Vagina (tissue), 2 donors: ENCODE measurements around the gene ZNF408. TPM values are rescaled to one million over a fixed set of nuclear protein-coding genes. Genes with fewer than 3 reads are reported as not detected.
A peak's percentile ranks its signal among the peaks of the same experiment; 100 is the strongest.

Source experiments
- DNase-seq, 2 donors: peaks; one replicate each; pipeline ENCODE4 v3.0.0-alpha.2; 2017; ENCODE audit errors: extremely low spot score in 2 of 2
- H3K27ac ChIP-seq: fragments of 200-600 bp; sonication (generic); one replicate; pipeline ENCODE4 v1.5.1; 2019
- H3K27me3 ChIP-seq: fragments of 200-600 bp; sonication (generic); one replicate; pipeline ENCODE4 v1.5.1; 2019
- H3K36me3 ChIP-seq, 2 donors: fragments of 200-600 bp; sonication (generic); one replicate each; pipeline ENCODE4 v1.5.1; 2017 to 2019
- H3K4me1 ChIP-seq: fragments of 200-600 bp; sonication (generic); one replicate; pipeline ENCODE4 v1.5.1; 2019
- H3K4me3 ChIP-seq, 2 donors: fragments of 200-600 bp; sonication (generic); 1 replicate in 1 of 2; 2 replicates in 1 of 2; pipeline ENCODE4 v1.5.1; 2016 to 2019
- H3K9me3 ChIP-seq: fragments of 200-600 bp; sonication (generic); one replicate; pipeline ENCODE4 v1.5.1; 2019
- CTCF ChIP-seq, 3 experiments: fragments of 450-650 bp in 2 of 3; fragments of 200-600 bp in 1 of 3; sonication (generic) in 1 of 3; IDR thresholded peaks; one replicate each; pipeline ENCODE4 v1.5.1; 2017 to 2019; ENCODE audit warnings: antibody characterized with exemption in 3 of 3, mild to moderate bottlenecking in 2 of 3, moderate library complexity in 2 of 3
- POLR2A ChIP-seq, 2 donors: fragments of 450-650 bp; IDR thresholded peaks; one replicate each; pipeline ENCODE4 v1.6.1; 2017; ENCODE audit warnings: antibody characterized with exemption in 2 of 2, mild to moderate bottlenecking in 2 of 2, moderate library complexity in 2 of 2
- POLR2AphosphoS5 ChIP-seq, 2 donors: sonication (generic); formaldehyde crosslinking; IDR thresholded peaks; one replicate each; pipeline ENCODE4 v1.9.0; 2017; ENCODE audit warnings: antibody characterized with exemption in 2 of 2, mild to moderate bottlenecking in 2 of 2, low read depth in 1 of 2; ENCODE audit not compliant: insufficient read depth in 1 of 2
- intact Hi-C: fragments of 100-400 bp; cut with DNase I; formaldehyde crosslinking; loops from one replicate; pipeline ENCODE4 v1.15.1; 2023
- total RNA-seq: library from RNA; depleted of rRNA; stranded (reverse); fragments of >200 nt; gene quantifications from one replicate; pipeline ENCODE4 v1.2.3, GENCODE V29; 2016

ZNF408 gene
- total RNA-seq, 1 donor from 2014 or later = 12.5 TPM

DNA sequence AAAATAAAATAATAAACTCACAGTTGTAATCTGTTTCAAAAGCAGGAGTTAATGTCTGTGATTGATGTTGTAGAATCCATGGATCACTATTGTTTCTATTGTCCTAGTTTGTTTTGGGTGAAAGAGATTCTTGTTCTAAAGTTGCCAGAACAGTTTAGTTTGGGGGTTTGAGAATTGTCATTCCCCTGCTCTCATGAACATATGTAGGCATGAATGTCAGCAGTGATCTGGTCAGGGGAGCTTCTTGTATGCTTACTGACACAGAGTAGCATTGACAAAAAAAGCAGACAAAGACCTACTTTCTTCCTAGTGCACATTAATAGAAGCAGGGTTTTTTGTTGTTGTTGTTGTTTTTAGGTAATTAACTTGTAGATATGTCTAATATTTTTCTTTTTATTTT is 39.0 kb upstream of the ZNF408 start:
- Histone ChIP-seq H3K4me3 (no peak overlapping the region), H3K4me1 (peaks cover 1% of the 10 kb centered on the region), H3K36me3 (peaks cover 0 to 73% of the 10 kb centered on the region in 2 donors), H3K27ac (no peak overlapping the region), H3K27me3 (no peaks in the 10 kb centered on the region), H3K9me3 (no peaks in the 10 kb centered on the region)
- DNase-seq = no peak
- intact Hi-C loops = no loop called here
- TF ChIP-seq POLR2AphosphoS5 (IDR thresholded peaks at IDR 0.05; ENCODE audit: insufficient read depth in 1 of 2, low read depth in 1 of 2) = no peak
- TF ChIP-seq CTCF (IDR thresholded peaks at IDR 0.05) = no peak
- TF ChIP-seq POLR2A (IDR thresholded peaks at IDR 0.05) = no peak

GRCh38 chr11:46662366-46662765 is 38.5 kb upstream of the ZNF408 start:
- no peak overlapping the region for H3K4me3 ChIP-seq
- peaks cover 6% of the 10 kb centered on the region for H3K4me1 ChIP-seq
- no peaks in the 10 kb centered on the region for H3K9me3 ChIP-seq
- TF ChIP-seq POLR2A (IDR thresholded peaks at IDR 0.05) (no peak), CTCF (IDR thresholded peaks at IDR 0.05) (no peak), POLR2AphosphoS5 (IDR thresholded peaks at IDR 0.05; ENCODE audit: insufficient read depth in 1 of 2, low read depth in 1 of 2) (no peak)
- H3K27ac ChIP-seq = no peak overlapping the region
- intact Hi-C loops = no loop called here
- H3K36me3 ChIP-seq = peaks cover 0 to 68% of the 10 kb centered on the region in 2 donors
- H3K27me3 ChIP-seq = no peaks in the 10 kb centered on the region
- DNase-seq = no peak

GRCh38 chr11:46663277-46663940 is 37.4 kb upstream of the ZNF408 start:
- no peak for DNase-seq
- no peaks in the 10 kb centered on the region for H3K9me3 ChIP-seq
- H3K4me3 ChIP-seq = no peak overlapping the region
- H3K36me3 ChIP-seq = peaks cover 0 to 64% of the 10 kb centered on the region in 2 donors
- H3K27ac ChIP-seq = no peak overlapping the region
- intact Hi-C loops = no loop called here
- H3K27me3 ChIP-seq = no peaks in the 10 kb centered on the region
- peaks cover 17% of the 10 kb centered on the region for H3K4me1 ChIP-seq
- TF ChIP-seq POLR2AphosphoS5 (IDR thresholded peaks at IDR 0.05; ENCODE audit: insufficient read depth in 1 of 2, low read depth in 1 of 2) = no peak
- no peak for TF ChIP-seq POLR2A (IDR thresholded peaks at IDR 0.05)
- no peak for TF ChIP-seq CTCF (IDR thresholded peaks at IDR 0.05)

DNA sequence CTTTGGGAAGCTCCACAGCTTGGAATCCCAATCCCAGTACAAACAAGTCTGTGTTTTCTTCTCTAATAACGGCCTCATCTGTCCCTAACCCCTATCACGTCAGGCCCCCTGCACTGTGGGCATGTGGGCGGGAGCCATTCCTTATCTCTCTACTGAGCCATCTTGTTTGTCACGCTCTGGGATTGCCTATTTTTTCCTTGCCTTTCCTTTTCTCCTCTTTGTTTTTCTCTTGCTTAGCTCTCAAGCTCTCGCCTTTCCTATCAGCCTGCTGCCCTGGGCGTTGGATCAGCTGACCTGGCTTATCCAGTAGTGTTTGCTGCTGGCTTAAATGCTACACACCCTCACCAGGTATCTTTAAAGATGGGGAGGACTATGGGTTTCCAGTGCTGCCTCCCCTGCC is 36.2 kb upstream of the ZNF408 start:
- peaks cover 2 to 65% of the 10 kb centered on the region in 2 donors for H3K36me3 ChIP-seq
- no peak overlapping the region for H3K4me3 ChIP-seq
- TF ChIP-seq POLR2AphosphoS5 (IDR thresholded peaks at IDR 0.05; ENCODE audit: insufficient read depth in 1 of 2, low read depth in 1 of 2) = no peak
- TF ChIP-seq CTCF (IDR thresholded peaks at IDR 0.05) = no peak
- no peak for TF ChIP-seq POLR2A (IDR thresholded peaks at IDR 0.05)
- DNase-seq = no peak
- no peaks in the 10 kb centered on the region for H3K27me3 ChIP-seq
- H3K4me1 ChIP-seq = peaks cover 17% of the 10 kb centered on the region
- peak overlapping the region; percentile 45 for H3K27ac ChIP-seq
- H3K9me3 ChIP-seq = no peaks in the 10 kb centered on the region
- intact Hi-C loops = no loop called here

- H3K36me3 ChIP-seq = peaks cover 3 to 68% of the 10 kb centered on the region in 2 donors
- H3K9me3 ChIP-seq = no peaks in the 10 kb centered on the region
- H3K4me1 ChIP-seq = peaks cover 17% of the 10 kb centered on the region
- no peaks in the 10 kb centered on the region for H3K27me3 ChIP-seq
- H3K4me3 ChIP-seq = no peak overlapping the region
- intact Hi-C loops = no loop called here
- H3K27ac ChIP-seq = peak overlapping the region; percentile 45
- DNase-seq = no peak
- no peak for TF ChIP-seq POLR2AphosphoS5 (IDR thresholded peaks at IDR 0.05; ENCODE audit: insufficient read depth in 1 of 2, low read depth in 1 of 2)
- no peak for TF ChIP-seq POLR2A (IDR thresholded peaks at IDR 0.05)
- TF ChIP-seq CTCF (IDR thresholded peaks at IDR 0.05) = no peak
Observed at GRCh38 chr11:46665356-46665755, 35.5 kb upstream of the ZNF408 start.
